GM13977 (cell line): ENCODE data around the gene ENPEP.

Source experiments
- DNase-seq: peaks from one replicate; pipeline ENCODE4 v3.0.0; 2012; ENCODE audit warnings: low spot score
- CTCF ChIP-seq: IDR thresholded peaks from 2 replicates; pipeline ENCODE4 v1.5.1; 2012; ENCODE audit warnings: mild to moderate bottlenecking, control low read depth; ENCODE audit not compliant: insufficient read depth; ENCODE audit errors: extremely low read depth, missing control alignments
- in situ Hi-C: fragments of 300-500 bp; cut with MboI; formaldehyde crosslinking; loops from one replicate; pipeline ENCODE4 v1.12.0; 2022; ENCODE audit warnings: low sequenced_read_pairs, low pct_unique_long_range_greater_than_20kb, mixed read lengths, inconsistent platforms; ENCODE audit not compliant: unreplicated experiment

The ENPEP gene

GRCh38 chr4:110602061-110602460 lies 126.1 kb downstream of the ENPEP start:
- in situ Hi-C loops: no loop called here
- TF ChIP-seq CTCF: no peak
- no peak for DNase-seq

DNA sequence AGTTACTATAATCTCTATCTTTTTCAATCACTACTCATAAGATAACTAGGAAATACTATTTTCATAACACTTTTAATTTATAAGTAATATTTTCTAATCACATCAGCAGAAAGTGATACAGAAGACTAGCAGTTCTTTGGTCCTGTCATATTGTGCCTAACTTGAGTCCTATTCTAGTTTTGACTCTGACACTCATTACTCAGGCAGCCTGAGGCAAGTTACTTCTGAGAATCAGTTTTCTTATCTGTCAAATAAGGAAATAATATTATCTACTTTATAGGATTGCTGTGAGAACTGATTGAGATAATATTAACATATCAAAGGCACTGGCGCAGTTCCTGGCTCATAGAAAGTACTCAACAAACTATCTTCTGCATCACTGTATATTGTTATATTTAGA lies 129.1 kb downstream of the ENPEP start:
- DNase-seq: no peak
- TF ChIP-seq CTCF: no peak
- in situ Hi-C loops: no loop called here

GRCh38 chr4:110609044-110609750 lies 133.2 kb downstream of the ENPEP start:
- in situ Hi-C loops: no loop called here
- DNase-seq: no peak
- no peak for TF ChIP-seq CTCF

GRCh38 chr4:110610620-110610939 lies 134.6 kb downstream of the ENPEP start:
- DNase-seq: no peak
- no peak for TF ChIP-seq CTCF
- in situ Hi-C loops: no loop called here

GRCh38 chr4:110610940-110611831 lies 135.2 kb downstream of the ENPEP start:
- no peak for DNase-seq
- in situ Hi-C loops: no loop called here
- no peak for TF ChIP-seq CTCF

DNA sequence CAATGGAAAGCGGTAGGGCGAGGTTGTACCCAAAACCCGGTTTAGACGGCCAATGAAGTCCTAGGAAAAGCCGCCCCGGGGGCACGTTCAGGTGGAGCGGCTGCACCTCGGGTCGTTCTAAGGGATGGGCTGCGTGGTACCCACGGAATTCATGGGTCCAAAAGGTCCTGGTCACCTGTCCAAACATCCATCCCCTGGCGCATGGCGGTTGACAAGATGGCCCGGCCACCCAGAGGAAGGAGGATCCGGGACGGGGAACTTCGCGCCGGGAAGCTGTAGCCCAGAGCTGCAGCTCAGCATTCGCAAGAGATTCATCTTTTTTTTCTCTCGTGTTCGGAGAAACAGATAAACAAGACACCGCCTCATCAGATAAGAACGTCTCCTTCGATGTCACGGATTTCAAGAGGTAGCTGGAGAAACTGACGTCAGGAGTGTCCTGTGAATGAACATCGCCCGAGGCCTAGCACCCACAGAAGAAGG lies 136.1 kb downstream of the ENPEP start:
- in situ Hi-C loops: no loop called here
- TF ChIP-seq CTCF: no peak
- no peak for DNase-seq
